SU-DHL-6 (cell line): ENCODE results near the gene CLTCL1.

Source experiments
- EZH2phosphoT487 ChIP-seq: fragments of 200-600 bp; sonication (generic), shearing (Covaris generic); conservative IDR thresholded peaks from 2 replicates; pipeline ENCODE4 v1.6.1; 2018; ENCODE audit warnings: mild to moderate bottlenecking, antibody characterized with exemption, low read length, moderate library complexity, mixed read lengths
- TF ChIP-seq, protein P1 (sequence below): fragments of 200-600 bp; sonication (generic); IDR thresholded peaks from one replicate; pipeline ENCODE4 v1.5.1; 2017; ENCODE audit warnings: antibody characterized with exemption, mild to moderate bottlenecking, low read length, moderate library complexity; ENCODE audit not compliant: insufficient read depth, poor library complexity, severe bottlenecking

GRCh38 chr22:19260194-19260593, 31.3 kb downstream of the CLTCL1 start:
- TF ChIP-seq, protein P1, sequence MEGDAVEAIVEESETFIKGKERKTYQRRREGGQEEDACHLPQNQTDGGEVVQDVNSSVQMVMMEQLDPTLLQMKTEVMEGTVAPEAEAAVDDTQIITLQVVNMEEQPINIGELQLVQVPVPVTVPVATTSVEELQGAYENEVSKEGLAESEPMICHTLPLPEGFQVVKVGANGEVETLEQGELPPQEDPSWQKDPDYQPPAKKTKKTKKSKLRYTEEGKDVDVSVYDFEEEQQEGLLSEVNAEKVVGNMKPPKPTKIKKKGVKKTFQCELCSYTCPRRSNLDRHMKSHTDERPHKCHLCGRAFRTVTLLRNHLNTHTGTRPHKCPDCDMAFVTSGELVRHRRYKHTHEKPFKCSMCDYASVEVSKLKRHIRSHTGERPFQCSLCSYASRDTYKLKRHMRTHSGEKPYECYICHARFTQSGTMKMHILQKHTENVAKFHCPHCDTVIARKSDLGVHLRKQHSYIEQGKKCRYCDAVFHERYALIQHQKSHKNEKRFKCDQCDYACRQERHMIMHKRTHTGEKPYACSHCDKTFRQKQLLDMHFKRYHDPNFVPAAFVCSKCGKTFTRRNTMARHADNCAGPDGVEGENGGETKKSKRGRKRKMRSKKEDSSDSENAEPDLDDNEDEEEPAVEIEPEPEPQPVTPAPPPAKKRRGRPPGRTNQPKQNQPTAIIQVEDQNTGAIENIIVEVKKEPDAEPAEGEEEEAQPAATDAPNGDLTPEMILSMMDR, result no peak
- no peak for TF ChIP-seq EZH2phosphoT487
